ENCODE measurements around the gene PRKX.
"Not testable (repeated sequence)": the region's sequence is repeated elsewhere in the genome, so short reads cannot be mapped to it uniquely, and the experiment has no call there.

The PRKX gene

GRCh38 chrX:3567686-3568085, 145.8 kb downstream of the PRKX start:
- DNase-seq, result no peak

GRCh38 chrX:3563451-3563850, 150.0 kb downstream of the PRKX start:
- DNase-seq, result no peak

- not testable (repeated sequence) for DNase-seq
These were observed 153.4 kb downstream of the PRKX start for GRCh38 chrX:3560010-3560409.
